ENCODE results near the gene ANXA2R.
"Not testable (repeated sequence)": the region's sequence is repeated elsewhere in the genome, so short reads cannot be mapped to it uniquely, and the experiment has no call there.

ANXA2R gene

GRCh38 chr5:43060020-43060419 is 19.9 kb upstream of the ANXA2R start:
- not testable (repeated sequence) for DNase-seq (ENCODE audit: low read depth)

- not testable (repeated sequence) for DNase-seq (ENCODE audit: low read depth)
Observed at GRCh38 chr5:43055098-43055497, 15.0 kb upstream of the ANXA2R start.

GRCh38 chr5:43051684-43052083 is 11.6 kb upstream of the ANXA2R start:
- no peak for DNase-seq (ENCODE audit: low read depth)

- DNase-seq (ENCODE audit: low read depth): no peak
Observed at GRCh38 chr5:43050384-43050783, 10.3 kb upstream of the ANXA2R start.

- no peak for DNase-seq (ENCODE audit: low read depth)
Observed at GRCh38 chr5:43049236-43049635, 9.1 kb upstream of the ANXA2R start.

- DNase-seq (ENCODE audit: low read depth): no peak
Observed at GRCh38 chr5:43046474-43046873, 6.4 kb upstream of the ANXA2R start.

GRCh38 chr5:43045236-43045635 is 5.1 kb upstream of the ANXA2R start:
- DNase-seq (ENCODE audit: low read depth): no peak

- no peak for DNase-seq (ENCODE audit: low read depth)
Observed at GRCh38 chr5:43044181-43044914, 4.2 kb upstream of the ANXA2R start.

- DNase-seq (ENCODE audit: low read depth): no peak
Observed at GRCh38 chr5:43043400-43043756, 3.3 kb upstream of the ANXA2R start.

GRCh38 chr5:43042626-43043399 is 2.7 kb upstream of the ANXA2R start:
- DNase-seq (ENCODE audit: low read depth): peak; percentile 39

- peak; percentile 73 for DNase-seq (ENCODE audit: low read depth)
Observed at GRCh38 chr5:43042176-43042625, 2.1 kb upstream of the ANXA2R start.

GRCh38 chr5:43041669-43042175 is 1.6 kb upstream of the ANXA2R start:
- peak; percentile 70 for DNase-seq (ENCODE audit: low read depth)

GRCh38 chr5:43041110-43041668 is 1.1 kb upstream of the ANXA2R start:
- no peak for DNase-seq (ENCODE audit: low read depth)

- peak; percentile 54 for DNase-seq (ENCODE audit: low read depth)
Observed at GRCh38 chr5:43039471-43040286, 440 bp downstream of the ANXA2R start.

- no peak for DNase-seq (ENCODE audit: low read depth)
Observed at GRCh38 chr5:43039152-43039470, 1.0 kb downstream of the ANXA2R start.

GRCh38 chr5:43038496-43038989 is 1.6 kb downstream of the ANXA2R start:
- peak; percentile 11 for DNase-seq (ENCODE audit: low read depth)

GRCh38 chr5:43037636-43038495 is 2.3 kb downstream of the ANXA2R start:
- DNase-seq (ENCODE audit: low read depth): peak; percentile 27

GRCh38 chr5:43036856-43037635 is 3.1 kb downstream of the ANXA2R start:
- no peak for DNase-seq (ENCODE audit: low read depth)

- DNase-seq (ENCODE audit: low read depth): no peak
Observed at GRCh38 chr5:43036409-43036808, 3.7 kb downstream of the ANXA2R start.

- DNase-seq (ENCODE audit: low read depth): no peak
Observed at GRCh38 chr5:43034591-43034968, 5.5 kb downstream of the ANXA2R start.
